GM23338 (cell line): ENCODE measurements around the gene ASB8. TPM values are rescaled to one million over a fixed set of nuclear protein-coding genes. Genes with fewer than 3 reads are reported as not detected.

Experiments
- ATAC-seq: fragments of 200-7000 bp; cut with Tn5 transposase; 3 replicates; pipeline ENCODE4 v1.9.1; 2020
- DNase-seq: peaks from one replicate; pipeline ENCODE4 v3.0.0-alpha.2; 2015; ENCODE audit warnings: low spot score
- H2AFZ ChIP-seq: fragments of 200-600 bp; sonication (generic); 2 replicates; pipeline ENCODE4 v1.8.0; 2016; ENCODE audit warnings: antibody characterized with exemption, mild to moderate bottlenecking, moderate library complexity
- H3F3A ChIP-seq: fragments of 200-600 bp; sonication (generic); replicated peaks from 2 replicates; pipeline ENCODE4 v1.8.0; 2017; ENCODE audit warnings: antibody characterized with exemption, mixed run types, low read depth
- H3K27ac ChIP-seq: fragments of 200-600 bp; sonication (generic); 2 replicates; pipeline ENCODE4 v1.6.1; 2016; ENCODE audit warnings: low read depth
- H3K27me3 ChIP-seq: fragments of 200-600 bp; sonication (generic); 2 replicates; pipeline ENCODE4 v1.8.0; 2016; ENCODE audit warnings: mild to moderate bottlenecking, mixed run types, moderate library complexity; ENCODE audit not compliant: insufficient read depth
- H3K36me3 ChIP-seq: fragments of 200-600 bp; sonication (generic); 2 replicates; pipeline ENCODE4 v1.8.0; 2016; ENCODE audit warnings: mild to moderate bottlenecking; ENCODE audit not compliant: insufficient read depth
- H3K4me1 ChIP-seq: fragments of 200-600 bp; sonication (generic); 2 replicates; pipeline ENCODE4 v1.8.0; 2016; ENCODE audit warnings: mild to moderate bottlenecking, moderate library complexity; ENCODE audit not compliant: insufficient read depth
- H3K4me2 ChIP-seq: fragments of 200-600 bp; sonication (generic); 2 replicates; pipeline ENCODE4 v1.7.1; 2017; ENCODE audit warnings: mixed run types
- H3K4me3 ChIP-seq: fragments of 200-600 bp; sonication (generic); 2 replicates; pipeline ENCODE4 v1.6.1; 2016; ENCODE audit warnings: mixed run types
- H3K79me2 ChIP-seq: fragments of 200-600 bp; sonication (generic); replicated peaks from 2 replicates; pipeline ENCODE4 v1.8.0; 2017; ENCODE audit warnings: mild to moderate bottlenecking; ENCODE audit not compliant: insufficient read depth
- H3K9me2 ChIP-seq: fragments of 200-600 bp; sonication (generic); 2 replicates; pipeline ENCODE4 v1.8.0; 2017; ENCODE audit not compliant: insufficient read depth
- H4K20me1 ChIP-seq: fragments of 200-600 bp; sonication (generic); replicated peaks from 2 replicates; pipeline ENCODE4 v1.8.0; 2017; ENCODE audit warnings: mild to moderate bottlenecking; ENCODE audit not compliant: insufficient read depth
- H3K27ac Mint-ChIP-seq: 2 replicates; pipeline ENCODE4 v1.8.0; 2020; ENCODE audit warnings: inconsistent platforms, mild to moderate bottlenecking, moderate library complexity, mixed read lengths
- H3K27me3 Mint-ChIP-seq: 3 replicates; pipeline ENCODE4 v1.8.0; 2022; ENCODE audit warnings: low read depth, mild to moderate bottlenecking, moderate library complexity, mixed read lengths, inconsistent platforms; ENCODE audit not compliant: insufficient read depth, poor library complexity
- H3K36me3 Mint-ChIP-seq: 3 replicates; pipeline ENCODE4 v1.8.0; 2021; ENCODE audit warnings: low read depth, mild to moderate bottlenecking, inconsistent platforms, moderate library complexity, mixed read lengths
- H3K4me1 Mint-ChIP-seq: 3 replicates; pipeline ENCODE4 v1.8.0; 2020; ENCODE audit warnings: mild to moderate bottlenecking, inconsistent platforms, mixed read lengths
- H3K4me3 Mint-ChIP-seq: 3 replicates; pipeline ENCODE4 v1.8.0; 2021; ENCODE audit warnings: moderate library complexity, mild to moderate bottlenecking, inconsistent platforms, mixed read lengths
- H3K9me3 Mint-ChIP-seq: 3 replicates; pipeline ENCODE4 v1.8.0; 2020; ENCODE audit warnings: moderate library complexity, mild to moderate bottlenecking, inconsistent platforms, mixed read lengths
- NANOG ChIP-seq: IDR thresholded peaks from 2 replicates; pipeline ENCODE4 v1.6.1; 2016; ENCODE audit warnings: antibody characterized with exemption, borderline replicate concordance
- STAT1 ChIP-seq: IDR thresholded peaks from one replicate; pipeline ENCODE4 v1.6.1; 2016; ENCODE audit warnings: antibody characterized with exemption; ENCODE audit not compliant: unreplicated experiment
- ZNF331 ChIP-seq: fragments of 250-450 bp; sonication (Bioruptor Pico); IDR thresholded peaks from 2 replicates; pipeline ENCODE4 v1.5.0; 2020; ENCODE audit warnings: low read depth, mild to moderate bottlenecking, moderate library complexity
- polyA plus RNA-seq: library from polyadenylated mRNA; unstranded; fragments of >200 nt; fragmentation: Nextera tagmentation; extraction: Ambion mirVana; gene quantifications from 2 replicates; pipeline ENCODE4 v1.2.1, GENCODE V29; 2016
- total RNA-seq: library from RNA; depleted of rRNA; stranded (reverse); fragments of >200 nt; shearing (Covaris generic); gene quantifications from 2 replicates; pipeline ENCODE4 v1.2.3, GENCODE V29; 2014
- TF ChIP-seq, protein P1 (sequence below), 2 experiments: fragments of 200-600 bp in 1 of 2; sonication (generic) in 1 of 2; conservative IDR thresholded peaks; 2 replicates each; pipeline versions ENCODE4 v1.5.1 to v1.6.1; 2016 to 2017; ENCODE audit warnings: antibody characterized with exemption in 2 of 2, low read depth in 2 of 2, mild to moderate bottlenecking in 2 of 2, moderate library complexity in 1 of 2
- TF ChIP-seq, protein P2 (sequence below): fragments of 250-450 bp; sonication (Bioruptor Pico); IDR thresholded peaks from 2 replicates; pipeline ENCODE4 v1.5.0; 2020; ENCODE audit warnings: mild to moderate bottlenecking, moderate library complexity

ASB8 gene
- total and polyA plus RNA-seq, 2 experiments from 2014 or later: 5.4 to 8.4 TPM

DNA sequence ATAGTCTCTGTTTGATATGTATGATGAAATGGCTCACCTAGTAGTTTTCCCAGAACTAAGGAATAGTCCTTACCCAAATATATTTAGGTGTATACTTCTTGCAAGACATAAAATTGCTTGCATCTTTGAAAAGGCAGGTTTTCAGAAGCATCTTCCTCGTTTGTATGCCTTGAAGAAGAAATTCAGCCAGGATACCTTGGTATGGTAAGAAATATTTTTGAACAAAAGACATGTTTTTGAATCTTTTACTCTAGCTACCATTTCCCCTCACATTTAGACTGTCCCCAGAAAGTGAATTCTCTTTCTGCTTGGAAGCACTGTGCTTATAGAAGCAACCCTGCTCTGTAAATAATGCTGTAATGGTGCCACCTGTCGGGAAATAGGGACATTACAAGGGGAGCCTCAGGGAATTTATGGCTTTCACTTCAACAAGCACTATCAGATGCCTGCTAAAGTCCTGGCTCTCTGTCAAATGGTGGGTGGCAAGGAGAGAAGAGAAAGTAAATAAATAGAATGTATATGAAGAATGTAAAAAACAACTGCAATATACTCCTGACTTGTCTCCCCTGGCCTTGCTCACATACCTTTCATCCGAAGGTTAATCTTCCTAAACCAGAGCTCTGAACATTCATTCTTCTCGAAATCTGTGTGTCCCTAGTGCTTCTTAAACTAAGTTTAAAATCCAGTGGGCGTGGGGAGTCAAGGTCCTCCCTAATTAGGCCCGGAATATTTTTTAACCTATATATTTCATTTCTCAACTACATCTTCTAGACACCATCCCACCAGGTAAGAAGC, 32.2 kb upstream of the ASB8 start:
- Mint-ChIP-seq H3K4me3 (no peak overlapping the region), H3K36me3 (no peaks in the 10 kb centered on the region), H3K4me1 (peaks cover 26% of the 10 kb centered on the region; the same call in 2 of the 3 replicates), H3K9me3 (no peaks in the 10 kb centered on the region), H3K27me3 (peaks cover 26% of the 10 kb centered on the region), H3K27ac (no peak overlapping the region)
- DNase-seq: peak; percentile 76
- no peaks in the 10 kb centered on the region for H3K36me3 ChIP-seq
- TF ChIP-seq NANOG: no peak
- TF ChIP-seq, protein P1, sequence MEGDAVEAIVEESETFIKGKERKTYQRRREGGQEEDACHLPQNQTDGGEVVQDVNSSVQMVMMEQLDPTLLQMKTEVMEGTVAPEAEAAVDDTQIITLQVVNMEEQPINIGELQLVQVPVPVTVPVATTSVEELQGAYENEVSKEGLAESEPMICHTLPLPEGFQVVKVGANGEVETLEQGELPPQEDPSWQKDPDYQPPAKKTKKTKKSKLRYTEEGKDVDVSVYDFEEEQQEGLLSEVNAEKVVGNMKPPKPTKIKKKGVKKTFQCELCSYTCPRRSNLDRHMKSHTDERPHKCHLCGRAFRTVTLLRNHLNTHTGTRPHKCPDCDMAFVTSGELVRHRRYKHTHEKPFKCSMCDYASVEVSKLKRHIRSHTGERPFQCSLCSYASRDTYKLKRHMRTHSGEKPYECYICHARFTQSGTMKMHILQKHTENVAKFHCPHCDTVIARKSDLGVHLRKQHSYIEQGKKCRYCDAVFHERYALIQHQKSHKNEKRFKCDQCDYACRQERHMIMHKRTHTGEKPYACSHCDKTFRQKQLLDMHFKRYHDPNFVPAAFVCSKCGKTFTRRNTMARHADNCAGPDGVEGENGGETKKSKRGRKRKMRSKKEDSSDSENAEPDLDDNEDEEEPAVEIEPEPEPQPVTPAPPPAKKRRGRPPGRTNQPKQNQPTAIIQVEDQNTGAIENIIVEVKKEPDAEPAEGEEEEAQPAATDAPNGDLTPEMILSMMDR (conservative IDR thresholded peaks at IDR 0.05; ENCODE audit: low read depth in 2 of 2): peak; percentile 90 to 96
- peaks cover 13% of the 10 kb centered on the region for H3K4me1 ChIP-seq
- H3K27ac ChIP-seq: no peak overlapping the region
- no peaks in the 10 kb centered on the region for H3F3A ChIP-seq
- no peak overlapping the region for H3K4me3 ChIP-seq
- no peaks in the 10 kb centered on the region for H3K79me2 ChIP-seq
- ATAC-seq: peak; percentile 45
- no peaks in the 10 kb centered on the region for H3K9me2 ChIP-seq
- peaks cover 43% of the 10 kb centered on the region for H3K27me3 ChIP-seq
- no peak overlapping the region for H2AFZ ChIP-seq
- H3K4me2 ChIP-seq: no peak overlapping the region
- no peaks in the 10 kb centered on the region for H4K20me1 ChIP-seq

DNA sequence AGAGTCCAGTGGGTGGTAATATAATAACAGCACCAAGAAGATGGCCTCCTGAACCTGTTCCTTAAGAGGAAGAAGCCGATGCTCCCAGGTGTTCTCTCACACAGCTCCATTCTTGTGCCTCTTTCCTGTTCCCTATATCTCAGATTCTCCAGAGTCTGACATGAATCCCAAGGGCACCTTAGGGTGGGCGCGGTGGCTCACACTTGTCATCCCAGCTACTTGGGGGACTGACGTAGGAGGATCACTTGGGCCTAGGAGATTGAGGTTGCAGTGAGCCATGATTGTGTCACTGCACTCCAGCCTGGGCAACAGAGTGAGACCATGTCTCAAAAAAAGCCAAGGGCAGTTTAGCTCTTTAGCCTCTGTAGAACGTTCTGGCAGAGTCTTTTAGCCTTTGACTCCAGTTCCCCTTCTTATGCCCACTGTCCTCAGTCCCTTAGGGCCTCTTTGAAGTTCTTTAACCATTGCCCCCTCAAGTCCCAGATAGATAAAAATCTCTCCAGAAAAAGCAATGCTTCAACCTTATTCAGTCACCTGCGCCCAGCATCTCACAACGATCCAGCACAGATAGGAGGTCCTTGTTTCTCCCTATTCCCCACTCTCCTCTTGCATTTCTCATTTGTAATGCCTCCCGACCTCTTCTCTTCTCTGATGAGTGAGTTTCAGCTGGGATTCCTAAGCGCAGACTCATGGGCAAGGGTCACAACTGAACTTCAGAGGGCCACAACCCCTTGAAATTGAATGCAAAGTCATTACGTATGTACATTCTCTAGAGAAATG, 30.8 kb upstream of the ASB8 start:
- peaks cover 26% of the 10 kb centered on the region; the same call in 2 of the 3 replicates for H3K4me1 Mint-ChIP-seq
- H3K79me2 ChIP-seq: no peaks in the 10 kb centered on the region
- peaks cover 1% of the 10 kb centered on the region; the same call in 1 of the 2 replicates for H3F3A ChIP-seq
- H3K4me3 ChIP-seq: no peak overlapping the region
- peaks cover 45% of the 10 kb centered on the region for H3K27me3 ChIP-seq
- H3K9me2 ChIP-seq: no peaks in the 10 kb centered on the region
- H3K36me3 ChIP-seq: no peaks in the 10 kb centered on the region
- no peaks in the 10 kb centered on the region for H3K36me3 Mint-ChIP-seq
- H3K9me3 Mint-ChIP-seq: no peaks in the 10 kb centered on the region
- no peak overlapping the region for H2AFZ ChIP-seq
- H3K27ac ChIP-seq: no peak overlapping the region
- H3K4me2 ChIP-seq: no peak overlapping the region
- no peak overlapping the region for H3K27ac Mint-ChIP-seq
- no peaks in the 10 kb centered on the region for H4K20me1 ChIP-seq
- no peak for DNase-seq
- no peak for TF ChIP-seq ZNF331
- TF ChIP-seq STAT1: no peak
- TF ChIP-seq NANOG: no peak
- TF ChIP-seq, protein P2, sequence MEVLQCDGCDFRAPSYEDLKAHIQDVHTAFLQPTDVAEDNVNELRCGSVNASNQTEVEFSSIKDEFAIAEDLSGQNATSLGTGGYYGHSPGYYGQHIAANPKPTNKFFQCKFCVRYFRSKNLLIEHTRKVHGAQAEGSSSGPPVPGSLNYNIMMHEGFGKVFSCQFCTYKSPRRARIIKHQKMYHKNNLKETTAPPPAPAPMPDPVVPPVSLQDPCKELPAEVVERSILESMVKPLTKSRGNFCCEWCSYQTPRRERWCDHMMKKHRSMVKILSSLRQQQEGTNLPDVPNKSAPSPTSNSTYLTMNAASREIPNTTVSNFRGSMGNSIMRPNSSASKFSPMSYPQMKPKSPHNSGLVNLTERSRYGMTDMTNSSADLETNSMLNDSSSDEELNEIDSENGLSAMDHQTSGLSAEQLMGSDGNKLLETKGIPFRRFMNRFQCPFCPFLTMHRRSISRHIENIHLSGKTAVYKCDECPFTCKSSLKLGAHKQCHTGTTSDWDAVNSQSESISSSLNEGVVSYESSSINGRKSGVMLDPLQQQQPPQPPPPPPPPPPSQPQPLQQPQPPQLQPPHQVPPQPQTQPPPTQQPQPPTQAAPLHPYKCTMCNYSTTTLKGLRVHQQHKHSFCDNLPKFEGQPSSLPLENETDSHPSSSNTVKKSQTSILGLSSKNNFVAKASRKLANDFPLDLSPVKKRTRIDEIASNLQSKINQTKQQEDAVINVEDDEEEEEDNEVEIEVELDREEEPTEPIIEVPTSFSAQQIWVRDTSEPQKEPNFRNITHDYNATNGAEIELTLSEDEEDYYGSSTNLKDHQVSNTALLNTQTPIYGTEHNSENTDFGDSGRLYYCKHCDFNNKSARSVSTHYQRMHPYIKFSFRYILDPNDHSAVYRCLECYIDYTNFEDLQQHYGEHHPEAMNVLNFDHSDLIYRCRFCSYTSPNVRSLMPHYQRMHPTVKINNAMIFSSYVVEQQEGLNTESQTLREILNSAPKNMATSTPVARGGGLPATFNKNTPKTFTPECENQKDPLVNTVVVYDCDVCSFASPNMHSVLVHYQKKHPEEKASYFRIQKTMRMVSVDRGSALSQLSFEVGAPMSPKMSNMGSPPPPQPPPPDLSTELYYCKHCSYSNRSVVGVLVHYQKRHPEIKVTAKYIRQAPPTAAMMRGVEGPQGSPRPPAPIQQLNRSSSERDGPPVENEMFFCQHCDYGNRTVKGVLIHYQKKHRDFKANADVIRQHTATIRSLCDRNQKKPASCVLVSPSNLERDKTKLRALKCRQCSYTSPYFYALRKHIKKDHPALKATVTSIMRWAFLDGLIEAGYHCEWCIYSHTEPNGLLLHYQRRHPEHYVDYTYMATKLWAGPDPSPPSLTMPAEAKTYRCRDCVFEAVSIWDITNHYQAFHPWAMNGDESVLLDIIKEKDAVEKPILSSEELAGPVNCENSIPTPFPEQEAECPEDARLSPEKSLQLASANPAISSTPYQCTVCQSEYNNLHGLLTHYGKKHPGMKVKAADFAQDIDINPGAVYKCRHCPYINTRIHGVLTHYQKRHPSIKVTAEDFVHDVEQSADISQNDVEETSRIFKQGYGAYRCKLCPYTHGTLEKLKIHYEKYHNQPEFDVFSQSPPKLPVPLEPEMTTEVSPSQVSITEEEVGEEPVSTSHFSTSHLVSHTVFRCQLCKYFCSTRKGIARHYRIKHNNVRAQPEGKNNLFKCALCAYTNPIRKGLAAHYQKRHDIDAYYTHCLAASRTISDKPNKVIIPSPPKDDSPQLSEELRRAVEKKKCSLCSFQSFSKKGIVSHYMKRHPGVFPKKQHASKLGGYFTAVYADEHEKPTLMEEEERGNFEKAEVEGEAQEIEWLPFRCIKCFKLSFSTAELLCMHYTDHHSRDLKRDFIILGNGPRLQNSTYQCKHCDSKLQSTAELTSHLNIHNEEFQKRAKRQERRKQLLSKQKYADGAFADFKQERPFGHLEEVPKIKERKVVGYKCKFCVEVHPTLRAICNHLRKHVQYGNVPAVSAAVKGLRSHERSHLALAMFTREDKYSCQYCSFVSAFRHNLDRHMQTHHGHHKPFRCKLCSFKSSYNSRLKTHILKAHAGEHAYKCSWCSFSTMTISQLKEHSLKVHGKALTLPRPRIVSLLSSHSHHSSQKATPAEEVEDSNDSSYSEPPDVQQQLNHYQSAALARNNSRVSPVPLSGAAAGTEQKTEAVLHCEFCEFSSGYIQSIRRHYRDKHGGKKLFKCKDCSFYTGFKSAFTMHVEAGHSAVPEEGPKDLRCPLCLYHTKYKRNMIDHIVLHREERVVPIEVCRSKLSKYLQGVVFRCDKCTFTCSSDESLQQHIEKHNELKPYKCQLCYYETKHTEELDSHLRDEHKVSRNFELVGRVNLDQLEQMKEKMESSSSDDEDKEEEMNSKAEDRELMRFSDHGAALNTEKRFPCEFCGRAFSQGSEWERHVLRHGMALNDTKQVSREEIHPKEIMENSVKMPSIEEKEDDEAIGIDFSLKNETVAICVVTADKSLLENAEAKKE (CRISPR knock-in tag): no peak
- peaks cover 15% of the 10 kb centered on the region for H3K4me1 ChIP-seq
- peaks cover 37% of the 10 kb centered on the region for H3K27me3 Mint-ChIP-seq
- no peak for ATAC-seq
- H3K4me3 Mint-ChIP-seq: no peak overlapping the region
